Activated CD4-positive, alpha-beta T cell treated with anti-CD3 and anti-CD28 coated beads for 4 hours (primary cell): Measurements from ENCODE around the gene GRB2.
"Not testable (repeated sequence)": the region's sequence is repeated elsewhere in the genome, so short reads cannot be mapped to it uniquely, and the experiment has no call there.

Experiments used
- DNase-seq, 2 donors: peaks; one replicate each; pipeline ENCODE4 v3.0.0-alpha.2; 2020

The GRB2 gene

DNA sequence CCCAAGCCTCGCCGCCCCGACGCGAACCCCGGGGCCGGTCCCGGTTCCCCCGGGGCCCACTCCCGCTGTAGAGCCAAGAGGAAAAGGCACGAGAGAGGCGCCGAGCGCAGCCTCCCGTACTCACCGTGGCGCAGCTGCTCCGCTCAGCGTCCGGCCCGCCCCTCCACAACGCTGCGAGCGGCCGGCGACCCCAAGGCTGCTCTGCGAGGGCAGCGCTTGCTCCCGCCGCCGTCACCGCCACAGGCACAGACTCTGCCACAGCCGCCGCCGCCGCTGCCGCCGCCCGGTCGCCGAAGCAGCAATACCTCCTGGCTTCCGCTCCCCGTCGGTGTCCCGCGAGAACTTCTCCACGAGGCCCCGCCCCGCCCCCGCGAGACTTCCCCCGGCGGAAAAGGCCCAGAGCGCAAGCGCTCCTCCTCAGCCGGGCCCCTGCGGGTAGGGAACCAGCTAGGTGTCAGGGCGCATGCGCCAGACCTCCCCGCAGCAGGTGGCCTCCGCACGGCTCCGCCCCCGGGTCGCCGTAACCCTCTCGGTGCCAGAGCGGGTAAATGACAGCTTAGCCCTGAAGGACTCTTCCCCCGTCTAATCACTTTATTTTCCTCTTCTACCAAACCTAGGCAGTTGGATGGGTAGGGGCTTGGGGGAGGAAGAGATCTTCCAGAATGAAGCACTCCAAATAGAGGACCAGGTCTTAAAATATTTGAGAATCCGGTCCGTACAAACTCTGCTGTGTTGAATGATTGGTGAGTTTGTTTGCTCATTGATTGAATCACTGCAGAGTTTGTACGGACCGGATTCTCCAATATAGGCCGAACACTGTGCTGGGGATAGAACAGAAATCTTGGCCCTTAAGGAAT is at the start of gene GRB2:
Gene GRB2 (minus strand): TSS at position 314 of the 857 bp plus-strand sequence. CDS start 12,050 bp downstream, outside the sequence.
- DNase-seq = peak; percentile 99

DNA sequence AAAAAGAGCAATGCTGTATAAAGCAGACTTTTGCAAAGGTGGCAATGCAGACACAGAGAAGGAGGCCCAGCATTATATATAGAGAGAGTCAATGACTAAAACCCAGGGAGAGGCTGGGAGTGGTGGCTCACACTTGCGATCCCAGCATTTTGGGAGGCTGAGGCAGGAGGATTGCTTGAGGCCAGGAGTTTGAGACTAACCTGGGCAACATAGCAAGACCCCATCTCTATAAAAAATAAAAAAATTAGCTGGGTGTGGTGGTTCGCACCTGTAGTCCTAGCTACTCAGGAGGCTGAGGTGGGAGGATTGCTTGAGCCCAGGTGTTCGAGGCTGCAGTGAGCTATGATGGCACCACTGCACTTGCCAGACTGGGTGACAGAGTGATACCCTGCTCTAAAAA is 49.2 kb upstream of the GRB2 start:
- not testable (repeated sequence) for DNase-seq

DNA sequence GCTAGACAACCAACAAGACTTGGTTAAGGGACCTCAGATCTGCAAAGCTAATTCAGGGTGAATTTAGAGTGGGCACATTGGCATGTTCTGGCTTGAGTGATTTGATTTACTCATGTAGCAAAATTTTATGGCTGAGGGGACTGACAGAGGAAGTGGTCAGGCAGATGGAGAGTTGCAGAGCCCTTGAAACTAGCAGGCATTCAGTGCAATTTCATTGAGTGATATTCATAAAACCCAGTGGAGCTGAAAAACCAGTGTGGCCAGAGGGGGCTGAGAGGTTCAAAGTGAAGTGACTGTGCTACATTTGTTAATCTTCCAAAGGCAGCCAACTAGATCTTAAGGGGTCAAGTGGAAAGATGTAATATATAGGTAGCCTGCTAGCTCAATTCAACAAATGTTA is 48.7 kb upstream of the GRB2 start:
- DNase-seq = no peak

DNA sequence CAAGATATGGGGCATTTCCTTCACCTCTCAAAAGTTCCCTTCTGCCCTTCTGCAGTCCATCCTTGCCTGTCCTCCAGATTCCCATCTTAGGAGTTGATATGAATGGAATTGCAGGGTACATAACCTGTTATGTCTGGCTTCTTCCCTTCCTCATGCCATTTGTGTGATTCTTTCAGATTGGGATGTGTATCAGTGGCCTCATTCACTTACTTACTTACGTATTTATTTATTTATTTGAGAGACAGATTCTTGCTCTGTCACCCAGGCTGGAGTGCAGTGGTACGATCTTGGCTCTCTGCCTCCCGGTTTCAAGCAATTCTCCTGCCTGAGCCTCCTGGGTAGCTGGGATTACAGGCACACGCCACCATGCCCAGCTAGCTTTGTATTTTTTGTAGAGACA is 44.8 kb upstream of the GRB2 start:
- no peak for DNase-seq

DNA sequence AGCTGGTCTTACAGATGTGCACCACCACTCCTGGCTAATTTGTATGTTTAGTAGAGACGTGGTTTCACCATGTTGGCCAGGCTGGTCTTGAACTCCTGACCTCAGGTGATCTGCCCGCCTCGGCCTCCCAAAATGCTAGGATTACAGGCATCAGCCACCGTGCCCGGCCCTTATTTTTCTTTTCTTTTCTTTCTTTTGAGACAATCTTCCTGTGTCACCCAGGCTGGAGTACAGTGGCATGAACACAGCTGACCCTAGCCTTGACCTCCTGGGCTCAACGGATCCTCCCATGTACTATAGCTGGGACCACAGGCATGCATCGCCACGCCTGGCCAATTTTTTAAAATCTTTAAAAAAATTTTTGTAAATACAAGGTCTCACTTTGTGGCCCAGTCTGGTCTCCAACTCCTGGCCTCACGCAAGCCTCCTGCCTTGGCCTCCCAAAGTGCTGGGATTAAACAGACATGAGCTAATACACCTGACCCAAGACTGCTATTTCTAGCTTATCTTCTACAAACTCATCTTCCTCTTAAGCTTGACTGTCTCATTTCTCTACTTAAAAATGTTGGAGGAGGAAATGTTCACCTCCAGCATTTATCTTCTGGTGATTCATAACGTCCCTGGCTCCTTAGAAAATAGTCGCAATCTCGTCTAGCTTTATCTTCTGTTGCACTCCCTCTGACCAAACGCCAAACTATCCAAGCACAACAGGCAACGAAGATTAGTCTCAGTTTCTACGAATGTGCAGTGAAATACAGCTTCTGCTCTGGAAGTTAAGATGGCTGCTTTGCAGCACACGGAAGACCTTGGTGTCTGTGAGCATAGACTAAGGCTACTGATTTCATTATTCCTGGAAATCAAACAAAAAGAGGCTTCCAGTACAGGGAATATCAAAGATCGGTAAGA is 42.7 kb upstream of the GRB2 start:
- DNase-seq = no peak

DNA sequence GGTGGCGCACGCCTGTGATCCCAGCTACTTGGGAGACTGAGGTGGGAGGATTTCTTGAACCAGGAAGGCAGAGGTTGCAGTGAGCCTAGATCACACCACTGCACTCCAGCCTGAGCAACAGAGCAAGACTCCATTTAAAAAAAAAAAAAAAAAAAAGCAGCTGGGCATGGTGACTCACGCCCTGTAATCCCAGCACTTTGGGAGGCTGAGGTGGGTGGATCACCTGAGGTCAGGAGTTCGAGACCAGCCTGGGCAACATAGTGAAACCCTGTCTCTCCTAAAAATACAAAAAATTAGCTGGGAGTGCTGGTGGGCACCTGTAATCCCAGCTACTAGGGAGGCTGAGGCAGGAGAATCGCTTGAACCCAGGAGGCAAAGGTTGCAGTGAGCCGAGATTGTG is 40.4 kb upstream of the GRB2 start:
- not testable (repeated sequence) for DNase-seq

DNA sequence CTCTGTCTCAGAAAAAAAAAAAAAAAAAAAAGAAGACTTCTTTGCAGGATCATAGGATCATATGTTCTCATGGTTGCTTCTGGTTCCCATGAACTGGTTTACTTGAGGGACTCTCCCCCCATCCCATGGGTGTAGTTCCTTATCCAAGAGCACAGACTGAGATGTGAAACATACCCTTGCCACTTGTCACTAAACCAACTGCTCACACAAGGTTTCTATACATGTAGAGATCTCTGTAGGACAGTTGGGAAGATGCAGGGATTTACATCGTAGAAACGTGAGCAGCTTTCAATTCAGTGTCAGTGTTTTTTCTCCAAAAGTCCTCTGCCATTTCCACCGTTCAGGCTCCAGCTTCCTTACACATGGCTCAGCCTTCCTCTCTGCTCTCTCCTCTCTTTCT is 39.8 kb upstream of the GRB2 start:
- no peak for DNase-seq

DNA sequence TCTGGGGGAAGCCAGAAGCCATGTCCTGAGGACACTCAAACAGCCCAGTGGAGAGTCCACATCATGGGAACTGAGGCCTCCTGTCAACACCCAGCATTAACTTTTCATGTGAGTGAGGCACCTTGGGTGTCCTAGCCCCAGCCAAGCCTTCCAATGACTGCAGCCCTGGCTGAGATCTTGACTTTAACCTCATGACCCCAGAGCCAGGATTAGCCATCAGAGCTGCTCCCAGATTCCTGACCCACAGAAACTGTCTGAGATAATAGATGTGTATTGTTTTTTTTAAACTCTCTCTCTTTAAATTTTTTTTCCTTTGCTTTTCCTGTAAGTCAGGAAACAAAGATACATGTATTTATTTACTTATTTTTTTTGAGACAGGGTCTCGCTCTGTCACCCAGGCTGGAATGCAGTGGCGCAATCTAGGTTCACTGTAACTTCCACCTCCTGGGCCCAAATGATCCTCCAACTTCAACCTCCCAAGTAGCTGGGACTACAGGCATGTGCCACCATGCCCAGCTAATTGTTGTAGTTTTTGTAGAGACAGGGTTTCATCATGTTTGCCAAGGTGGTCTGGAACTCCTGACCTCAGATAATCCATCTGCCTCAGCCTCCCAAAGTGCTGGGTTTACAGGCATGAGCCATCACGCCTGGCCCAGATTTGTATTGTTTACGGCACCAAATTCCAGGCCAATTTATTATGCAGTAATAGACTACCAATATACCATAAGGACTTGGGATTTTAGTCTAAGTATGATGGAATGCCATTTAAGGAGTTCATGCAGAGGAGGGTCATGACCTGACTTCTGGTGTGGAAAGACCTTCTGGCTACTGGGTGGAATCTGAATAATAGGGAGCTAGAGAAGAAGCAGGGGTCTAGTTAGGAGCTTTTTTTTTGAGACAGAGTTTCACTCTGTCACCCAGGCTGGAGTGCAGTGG is 37.0 kb upstream of the GRB2 start:
- no peak for DNase-seq

DNA sequence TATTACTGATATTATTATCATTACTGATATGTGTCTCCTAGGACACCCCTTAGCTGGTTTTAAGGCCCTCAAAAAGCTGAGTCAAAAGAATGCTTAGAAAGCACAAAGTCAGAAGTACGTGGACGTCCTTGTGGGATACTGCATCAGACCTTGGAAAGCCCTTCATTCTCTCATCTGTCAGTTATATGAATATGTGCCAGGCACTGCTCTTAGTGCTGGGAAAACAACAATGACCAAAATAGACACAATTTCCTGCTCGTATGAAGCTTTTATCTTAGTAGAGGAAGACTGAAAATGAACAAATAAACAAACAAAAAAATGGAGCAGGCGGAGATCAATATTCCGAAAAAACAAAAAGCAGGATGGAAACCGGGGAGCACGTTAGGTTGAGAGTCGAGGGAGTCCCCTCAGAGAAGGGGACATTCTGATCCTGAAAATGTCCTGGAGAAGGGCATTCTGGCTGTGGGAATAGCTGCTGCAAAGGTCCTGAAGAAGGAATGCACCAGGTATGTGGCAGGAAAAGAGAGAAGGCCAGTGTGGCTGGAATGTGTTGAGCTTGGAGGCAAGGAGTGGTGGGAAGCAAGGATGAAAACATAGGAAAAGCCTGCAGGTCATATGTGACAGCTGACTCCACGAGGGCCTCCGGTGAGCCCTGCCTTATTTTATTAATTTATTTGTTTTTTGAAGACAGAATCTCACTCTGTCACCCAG is 35.4 kb upstream of the GRB2 start:
- no peak for DNase-seq

DNA sequence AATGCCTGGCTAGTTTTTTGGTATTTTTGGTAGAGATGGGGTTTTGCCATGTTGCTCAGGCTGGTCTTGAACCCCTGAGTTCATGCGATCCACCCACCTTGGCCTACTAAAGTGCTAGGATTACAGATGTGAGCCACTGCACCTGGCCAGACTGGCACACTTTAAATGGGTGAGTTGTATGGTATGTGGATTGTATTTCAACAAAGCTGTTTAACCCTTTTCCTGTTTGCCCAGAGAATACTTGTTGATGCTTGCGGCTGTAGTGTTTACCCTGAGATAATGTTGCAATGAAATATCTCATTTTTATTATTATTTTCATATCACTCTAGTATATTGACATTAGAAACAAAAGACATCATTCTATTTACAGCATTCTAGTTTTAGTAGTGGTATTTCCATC is 33.8 kb upstream of the GRB2 start:
- no peak for DNase-seq

DNA sequence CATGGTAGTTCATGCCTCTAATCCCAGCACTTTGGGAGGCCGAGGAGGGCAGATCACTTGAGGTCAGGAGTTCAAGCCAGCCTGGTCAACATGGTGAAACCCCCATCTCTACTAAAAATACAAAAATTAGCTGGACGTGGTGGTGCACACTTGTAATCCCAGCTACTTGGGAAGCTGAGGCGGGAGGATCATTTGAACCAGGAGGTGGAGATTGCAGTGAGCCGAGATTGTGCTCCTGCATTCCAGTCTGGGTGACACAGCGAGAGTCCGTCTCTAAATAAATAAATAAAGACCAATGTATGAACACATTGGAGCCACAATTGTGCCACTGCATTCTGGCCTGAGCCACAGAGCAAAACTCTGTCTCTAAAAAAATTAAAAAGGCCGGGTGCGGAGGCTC is 31.9 kb upstream of the GRB2 start:
- DNase-seq = not testable (repeated sequence)

DNA sequence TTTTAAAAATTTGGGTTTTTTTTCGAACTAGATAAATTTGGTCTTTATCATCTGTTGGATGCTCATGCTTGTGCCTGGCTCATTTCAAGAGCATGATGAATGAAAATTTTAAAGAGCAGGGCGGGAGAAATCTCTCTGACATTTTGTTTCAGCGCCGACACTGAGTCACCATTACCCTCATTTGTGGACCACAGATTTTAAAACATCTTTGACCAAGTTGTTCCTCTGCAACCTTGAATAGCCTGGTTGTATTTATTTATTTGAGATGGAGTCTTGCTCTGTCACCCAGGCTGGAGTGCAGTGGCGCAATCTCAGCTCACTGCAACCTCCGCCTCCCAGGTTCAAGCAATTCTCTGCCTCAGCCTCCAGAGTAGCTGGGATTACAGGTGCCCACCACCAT is 29.0 kb upstream of the GRB2 start:
- DNase-seq = not testable (repeated sequence)

DNA sequence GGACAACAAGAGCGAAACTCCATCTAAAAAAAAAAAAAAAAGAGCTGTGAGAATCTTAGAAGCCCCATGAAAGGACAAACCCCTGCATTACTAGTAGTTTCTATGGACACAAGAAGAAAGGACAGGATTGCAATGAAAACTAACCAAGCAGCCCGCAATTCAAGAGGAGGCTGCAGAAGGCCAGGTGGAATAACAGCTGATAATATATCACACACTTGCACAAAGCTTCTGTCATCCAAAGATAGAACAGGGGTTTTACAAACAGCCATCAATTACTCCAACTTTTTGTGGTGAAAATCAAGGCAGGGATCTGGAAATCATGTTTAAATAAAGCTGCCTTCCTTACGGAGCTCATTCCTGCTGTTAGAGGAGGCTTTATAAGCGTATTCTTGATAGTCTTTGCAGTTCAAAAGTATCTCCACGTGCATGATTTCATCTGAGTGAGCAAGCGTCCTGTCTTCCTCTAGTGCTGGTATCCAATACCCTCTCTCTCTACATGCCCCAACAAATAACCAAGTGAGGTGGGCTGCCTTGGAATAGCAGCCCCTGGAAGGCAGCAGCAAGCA is 27.8 kb upstream of the GRB2 start:
- no peak for DNase-seq

DNA sequence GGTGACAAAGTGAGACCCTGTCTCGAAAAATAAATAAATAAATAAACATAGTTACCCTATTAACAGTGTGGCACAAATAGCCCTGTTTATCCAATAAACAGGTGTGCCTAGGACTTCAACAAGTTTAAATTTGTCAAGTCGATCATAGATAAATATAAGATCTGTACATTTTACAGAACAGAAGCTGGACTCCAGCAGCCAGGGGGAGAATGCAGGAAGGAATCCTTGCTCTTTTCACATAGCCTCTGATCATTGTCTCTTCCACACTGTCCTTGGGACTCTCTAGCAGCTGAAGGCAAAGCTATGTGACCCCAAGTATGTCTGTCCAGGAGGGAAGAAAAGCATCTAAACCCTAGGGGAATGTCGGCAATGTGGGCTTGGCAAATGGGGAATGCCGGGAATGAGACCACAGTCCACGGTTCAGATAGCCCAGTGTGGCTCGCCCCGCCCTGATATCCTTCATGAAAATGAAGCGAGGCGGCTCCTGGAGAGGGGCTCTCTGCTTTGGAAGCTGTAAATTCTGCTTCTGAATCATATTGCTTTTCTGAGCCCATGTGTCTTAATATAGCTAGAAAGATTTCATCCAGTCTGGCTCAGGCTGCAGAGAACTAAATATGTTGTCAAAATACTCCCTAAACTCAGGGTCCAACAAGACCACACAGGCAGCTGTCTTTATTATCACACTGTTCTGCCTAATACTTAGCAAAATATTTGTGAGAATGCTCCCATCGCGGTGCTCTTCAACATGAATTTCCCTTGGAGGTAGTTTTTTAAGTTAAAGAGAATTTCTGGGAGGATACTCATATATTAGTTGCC is 24.9 kb upstream of the GRB2 start:
- DNase-seq = no peak

DNA sequence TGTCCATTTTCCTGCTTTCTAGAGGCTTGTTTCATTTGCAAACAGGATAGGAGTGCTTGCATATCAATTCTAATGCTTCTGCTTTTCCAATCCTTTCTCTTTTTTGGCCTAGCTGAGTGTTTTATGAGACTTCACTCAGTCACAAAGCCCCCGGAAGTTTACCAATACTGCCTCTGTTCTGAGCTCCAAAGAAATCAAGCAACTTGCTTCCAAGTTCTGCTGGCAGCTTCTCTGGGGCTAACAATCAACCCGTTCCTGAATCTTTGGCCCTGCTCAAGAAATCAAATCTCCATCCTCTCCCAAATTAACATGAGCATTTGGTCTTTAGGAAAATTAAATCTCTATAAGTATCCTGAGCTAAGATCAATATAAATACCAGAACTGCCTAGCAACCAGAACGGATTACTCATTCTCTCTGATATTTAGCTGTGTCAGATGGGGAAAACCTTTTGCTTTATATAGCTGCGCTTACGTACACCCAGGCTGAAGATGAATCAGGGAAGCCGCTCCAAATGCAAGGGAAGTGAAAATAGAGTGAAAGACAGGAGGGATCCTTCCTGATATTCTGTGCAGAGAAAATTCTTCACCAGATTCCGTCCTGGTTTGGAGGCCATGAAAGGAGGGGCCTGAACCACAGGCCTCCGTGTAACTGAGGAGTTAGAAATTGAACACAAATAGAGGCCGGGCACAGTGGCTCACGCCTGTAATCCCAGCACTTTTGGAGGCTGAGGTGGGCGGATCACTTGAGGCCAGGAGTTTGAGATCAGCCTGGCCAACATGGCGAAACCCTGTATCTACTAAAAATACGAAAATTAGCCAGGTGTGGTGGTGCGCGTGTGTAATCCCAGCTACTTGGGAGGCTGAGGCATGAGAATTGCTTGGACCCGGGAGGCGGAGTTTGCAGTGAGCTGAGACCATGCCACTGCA is 23.3 kb upstream of the GRB2 start:
- no peak for DNase-seq

DNA sequence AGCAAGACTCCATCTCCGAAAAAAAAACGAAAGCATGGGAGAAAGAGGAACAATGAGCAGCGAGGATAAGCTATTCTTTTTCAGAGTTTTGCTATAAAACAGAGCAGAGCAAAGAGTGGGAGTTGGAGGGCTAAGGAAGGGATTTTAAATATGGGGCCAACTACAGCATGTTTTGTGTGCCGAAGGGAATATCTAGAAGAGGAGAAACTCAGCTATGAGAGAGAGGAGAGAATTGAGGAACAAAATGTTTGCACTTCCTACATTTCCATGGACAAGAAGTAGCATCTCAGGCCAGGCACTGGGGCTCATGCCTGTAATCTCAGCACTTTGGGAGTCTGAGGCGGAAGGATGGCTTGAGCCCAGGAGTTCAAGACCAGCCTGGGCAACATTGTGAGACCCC is 13.1 kb upstream of the GRB2 start:
- no peak for DNase-seq

DNA sequence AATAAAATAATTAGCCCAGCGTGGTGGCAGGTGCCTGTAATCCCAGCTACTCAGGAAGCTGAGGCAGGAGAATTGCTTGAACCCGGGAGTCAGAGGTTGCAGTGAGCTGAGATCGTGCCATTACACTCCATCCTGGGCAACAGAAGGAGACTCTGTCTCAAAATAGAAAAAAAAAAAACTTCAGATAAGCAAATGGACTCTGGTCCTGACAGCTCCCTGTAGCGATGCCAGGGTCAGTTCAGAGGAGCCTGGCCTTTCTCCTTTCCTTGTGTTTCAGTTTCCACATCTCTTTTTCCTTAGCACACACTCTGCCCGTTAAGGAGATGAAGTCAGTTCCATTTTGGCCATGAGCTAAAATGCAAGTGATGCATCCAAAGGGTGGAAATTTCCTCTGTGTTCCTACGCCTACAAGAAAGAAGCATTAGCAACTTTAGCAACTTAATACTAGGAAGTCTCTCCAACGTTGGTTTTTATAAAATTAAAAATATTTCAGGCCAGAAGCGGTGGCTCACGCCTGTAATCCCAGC is 11.6 kb upstream of the GRB2 start:
- no peak for DNase-seq

DNA sequence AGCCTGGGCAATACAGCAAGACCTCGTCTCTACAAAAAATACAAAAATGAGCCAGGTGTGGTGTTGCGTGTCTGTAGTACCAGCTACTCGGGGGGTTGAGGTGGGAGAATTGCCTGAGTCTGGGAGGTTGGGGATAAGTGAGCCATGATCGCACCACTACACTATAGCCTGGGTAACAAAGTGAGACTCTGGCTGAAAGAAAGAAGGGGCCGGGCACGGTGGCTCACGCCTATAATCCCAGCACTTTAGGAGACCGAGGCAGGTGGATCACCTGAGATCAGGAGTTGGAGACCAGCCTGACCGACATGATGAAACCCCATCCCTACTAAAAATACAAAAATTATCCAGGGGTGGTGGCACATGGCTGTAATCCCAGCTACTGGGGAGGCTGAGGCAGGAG is 10.5 kb upstream of the GRB2 start:
- DNase-seq = no peak

DNA sequence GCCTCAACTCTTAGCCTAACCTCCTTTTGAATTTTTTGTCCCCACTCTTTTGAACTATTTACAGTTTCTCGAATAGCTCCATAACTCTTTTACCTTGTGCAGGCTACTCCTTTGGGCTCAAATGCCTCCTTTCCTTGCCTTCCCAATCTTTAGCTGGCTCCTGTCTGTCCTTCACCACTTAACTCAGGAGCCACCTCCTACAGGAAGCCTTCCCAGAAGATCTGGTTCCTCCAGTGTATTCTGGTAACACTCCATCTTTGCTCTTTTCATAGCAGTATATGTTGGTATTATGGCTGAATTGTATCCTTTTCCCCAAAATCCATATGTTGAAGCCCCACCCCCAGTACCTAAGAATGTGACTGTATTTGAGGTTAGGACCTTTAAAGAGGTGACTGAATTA is 9.0 kb upstream of the GRB2 start:
- no peak for DNase-seq
